ENCODE data around the gene ANO9. TPM values are rescaled to one million over a fixed set of nuclear protein-coding genes. Genes with fewer than 3 reads are reported as not detected.

The ANO9 gene
- total and polyA plus RNA-seq, 2 experiments from 2014 or later: 9.0 to 10.2 TPM

GRCh38 chr11:444396-445144 is 2.8 kb upstream of the ANO9 start:
- peaks cover 25% of the 10 kb centered on the region for H3F3A ChIP-seq (replicated peaks; ENCODE audit: low read depth)
- peaks cover 12% of the 10 kb centered on the region for H3K4me1 ChIP-seq (ENCODE audit: insufficient read depth)
- H3K9me3 Mint-ChIP-seq: no peaks in the 10 kb centered on the region
- DNase-seq (ENCODE audit: low spot score) (no peak), ATAC-seq (no peak)
- no peaks in the 10 kb centered on the region for H3K27me3 ChIP-seq (ENCODE audit: insufficient read depth)
- no peak overlapping the region for H3K4me3 Mint-ChIP-seq
- TF ChIP-seq CTCF (conservative IDR thresholded peaks at IDR 0.05; ENCODE audit: low read depth in 2 of 2): no peak
- TF ChIP-seq JUNB (IDR thresholded peaks at IDR 0.05; ENCODE audit: unreplicated experiment): no peak
- no peak for TF ChIP-seq CREB1 (CRISPR knock-in tag; IDR thresholded peaks at IDR 0.05; ENCODE audit: low read depth)
- TF ChIP-seq NANOG (IDR thresholded peaks at IDR 0.05; ENCODE audit: borderline replicate concordance): no peak
- no peak for TF ChIP-seq ZNF462 (CRISPR knock-in tag; IDR thresholded peaks at IDR 0.05)
- no peak for TF ChIP-seq POLR2AphosphoS5 (IDR thresholded peaks at IDR 0.05; ENCODE audit: low read depth)
- TF ChIP-seq ETS1 (IDR thresholded peaks at IDR 0.05): no peak
- TF ChIP-seq ZNF331 (CRISPR knock-in tag; IDR thresholded peaks at IDR 0.05; ENCODE audit: low read depth): no peak
- TF ChIP-seq STAT1 (IDR thresholded peaks at IDR 0.05; ENCODE audit: unreplicated experiment): no peak
- TF ChIP-seq EZH2phosphoT487 (IDR thresholded peaks at IDR 0.05; ENCODE audit: unreplicated experiment): no peak
- TF ChIP-seq ZNF114 (CRISPR knock-in tag; IDR thresholded peaks at IDR 0.05): no peak
- TF ChIP-seq REST (IDR thresholded peaks at IDR 0.05; ENCODE audit: unreplicated experiment): no peak
- no peak for TF ChIP-seq EZH2 (IDR thresholded peaks at IDR 0.05; ENCODE audit: low read depth, unreplicated experiment)
- no peak overlapping the region for H3K27ac Mint-ChIP-seq
- H3K36me3 ChIP-seq (ENCODE audit: insufficient read depth): no peaks in the 10 kb centered on the region
- no peaks in the 10 kb centered on the region for H3K36me3 Mint-ChIP-seq (ENCODE audit: low read depth)
- no peak overlapping the region for H3K4me2 ChIP-seq
- no peak overlapping the region for H2AFZ ChIP-seq
- H3K27ac ChIP-seq (ENCODE audit: low read depth): no peak overlapping the region
- H3K27me3 Mint-ChIP-seq (ENCODE audit: insufficient read depth, low read depth, poor library complexity): peaks cover 32% of the 10 kb centered on the region
- H3K4me1 Mint-ChIP-seq: peaks cover 13% of the 10 kb centered on the region
- H4K20me1 ChIP-seq (replicated peaks; ENCODE audit: insufficient read depth): no peaks in the 10 kb centered on the region
- no peak overlapping the region for H3K4me3 ChIP-seq
- 0 out of 2 replicates have a peak, but pooled peaks cover 3% of the 10 kb centered on the region for H3K79me2 ChIP-seq (replicated peaks; ENCODE audit: insufficient read depth)
- H3K9me2 ChIP-seq (ENCODE audit: insufficient read depth): no peaks in the 10 kb centered on the region
